T-cell (primary cell): Measurements from ENCODE around the gene GTF2A1. TPM values are rescaled to one million over a fixed set of nuclear protein-coding genes. Genes with fewer than 3 reads are reported as not detected.

ENCODE experiments used
- ATAC-seq, 4 experiments: fragments of 200-7000 bp in 3 of 4; fragments of 150-1000 bp in 1 of 4; cut with Tn5 transposase; replicated peaks in 1 of 4; 1 replicate in 3 of 4; 2 replicates in 1 of 4; pipeline ENCODE4 v1.10.0; 2021; ENCODE audit warnings: moderate library complexity in 3 of 4, mild to moderate bottlenecking in 2 of 4, moderate number of reproducible peaks in 1 of 4
- CTCF ChIA-PET, 2 donors: fragments of 300-600 bp; sonication (Branson Sonifier 250); formaldehyde crosslinking; loops; one replicate each; lab custom pipeline; 2022; ENCODE audit warnings: antibody characterized with exemption in 2 of 2; lab: Charles Lee
- POLR2A ChIA-PET, 2 donors: fragments of 300-600 bp; sonication (Branson Sonifier 250); formaldehyde crosslinking; loops; one replicate each; lab custom pipeline; 2022; ENCODE audit warnings: antibody characterized with exemption in 2 of 2; lab: Charles Lee
- DNase-seq, 35 experiments: peaks; one replicate each; pipeline versions ENCODE4 v3.0.0 to v3.0.0-alpha.2; 2013 to 2023
- H3K27ac ChIP-seq: one replicate; pipeline ENCODE4 v1.5.1; 2013; ENCODE audit warnings: low read length
- H3K27me3 ChIP-seq, 2 experiments: replicated peaks in 1 of 2; 1 replicate in 1 of 2; 2 replicates in 1 of 2; pipeline versions ENCODE4 v1.6.1 to v1.7.0; 2013; ENCODE audit warnings: low read length in 1 of 2, mixed read lengths in 1 of 2; ENCODE audit not compliant: control insufficient read depth in 2 of 2, insufficient read depth in 2 of 2; ENCODE audit errors: extremely low read depth in 1 of 2
- H3K36me3 ChIP-seq, 2 donors: 1 replicate in 1 of 2; 2 replicates in 1 of 2; pipeline versions ENCODE4 v1.6.1 to v1.7.0; 2013; ENCODE audit warnings: low read length in 1 of 2; ENCODE audit not compliant: control insufficient read depth in 2 of 2, insufficient read depth in 1 of 2; ENCODE audit errors: extremely low read depth in 1 of 2
- H3K4me1 ChIP-seq, 2 experiments: 1 replicate in 1 of 2; 2 replicates in 1 of 2; pipeline versions ENCODE4 v1.6.1 to v1.7.0; 2013; ENCODE audit warnings: low read length in 2 of 2, mixed read lengths in 1 of 2; ENCODE audit not compliant: insufficient read depth in 2 of 2, control insufficient read depth in 1 of 2; ENCODE audit errors: extremely low read depth in 1 of 2
- H3K4me3 ChIP-seq, 2 donors: 1 replicate in 1 of 2; 2 replicates in 1 of 2; pipeline versions ENCODE4 v1.5.1 to v1.7.0; 2013; ENCODE audit warnings: mild to moderate bottlenecking in 2 of 2, low read length in 1 of 2, moderate library complexity in 1 of 2; ENCODE audit not compliant: control insufficient read depth in 1 of 2; ENCODE audit errors: extremely low read depth in 1 of 2
- H3K9me3 ChIP-seq: 2 replicates; pipeline ENCODE4 v1.7.0; 2013
- H3K27ac Mint-ChIP-seq, 2 donors: one replicate each; pipeline ENCODE4 v1.8.0; 2020 to 2021; ENCODE audit warnings: mild to moderate bottlenecking in 2 of 2, mixed read lengths in 2 of 2
- H3K27me3 Mint-ChIP-seq, 2 donors: one replicate each; pipeline ENCODE4 v1.8.0; 2021 to 2022; ENCODE audit warnings: mixed read lengths in 2 of 2
- H3K36me3 Mint-ChIP-seq: one replicate; pipeline ENCODE4 v1.8.0; 2021; ENCODE audit warnings: mixed read lengths
- H3K4me1 Mint-ChIP-seq, 3 donors: one replicate each; pipeline ENCODE4 v1.8.0; 2020 to 2022; ENCODE audit warnings: mixed read lengths in 3 of 3, mild to moderate bottlenecking in 1 of 3
- H3K4me3 Mint-ChIP-seq, 3 donors: one replicate each; pipeline ENCODE4 v1.8.0; 2020 to 2022; ENCODE audit warnings: mild to moderate bottlenecking in 3 of 3, mixed read lengths in 3 of 3, moderate library complexity in 3 of 3
- H3K9me3 Mint-ChIP-seq, 3 donors: one replicate each; pipeline ENCODE4 v1.8.0; 2020 to 2022; ENCODE audit warnings: mixed read lengths in 3 of 3
- WGBS: methylation state at CpG from one replicate; pipeline ENCODE4 v1.1.5; 2013; ENCODE audit warnings: missing lambda C conversion rate; ENCODE audit not compliant: insufficient coverage; 5-methylcytosine and 5-hydroxymethylcytosine counted together
- total RNA-seq, 35 experiments: library from RNA in 6 of 35; stranded (reverse) in 6 of 35; fragments of 120-200 nt in 1 of 35; gene quantifications; one replicate each; pipeline versions ENCODE4 v1.2.1 to v1.2.4 and lab custom pipeline; 2013 to 2026

The GTF2A1 gene
- total RNA-seq, 5 donors from 2014 or later (not counting 1 experiment from before 2014, with no cell fraction given), result 21.2 to 34.1 (median 29.3) TPM

GRCh38 chr14:81200054-81200453 is 20.7 kb downstream of the GTF2A1 start:
- ChIA-PET POLR2A (no interaction called here), CTCF (interaction anchor here (0.6 to 0.7 kb wide), 2 partner anchors 11 to 201 kb away, joined by 3 to 4 read pairs; no protein-coding TSS in a partner anchor)
- peaks cover 27 to 36% (median 33%) of the 10 kb centered on the region in 3 donors for H3K4me1 Mint-ChIP-seq
- no CpG with 5 or more reads among the region's 6 CpGs for WGBS
- H3K27ac ChIP-seq, result peak overlapping the region; percentile 47
- peaks cover 2 to 56% of the 10 kb centered on the region in 2 donors for H3K36me3 ChIP-seq
- peak; percentile 60 to 81 (median 70) for ATAC-seq
- H3K27ac Mint-ChIP-seq, result peak overlapping the region; percentile 69 to 76
- H3K4me3 Mint-ChIP-seq, result peak overlapping the region in 1 of 3 donors; percentile 24
- no peaks in the 10 kb centered on the region for H3K27me3 ChIP-seq
- peaks cover 2 to 4% of the 10 kb centered on the region in 2 experiments for H3K4me1 ChIP-seq
- DNase-seq, result peak in 1 of 35 experiments; percentile 21
- no peaks in the 10 kb centered on the region for H3K9me3 ChIP-seq
- H3K9me3 Mint-ChIP-seq, result no peaks in the 10 kb centered on the region
- H3K4me3 ChIP-seq, result no peak overlapping the region
- H3K27me3 Mint-ChIP-seq, result no peaks in the 10 kb centered on the region
- peaks cover 46% of the 10 kb centered on the region for H3K36me3 Mint-ChIP-seq

GRCh38 chr14:81199084-81199483 is 21.7 kb downstream of the GTF2A1 start:
- Mint-ChIP-seq H3K4me1 (peaks cover 25 to 40% (median 35%) of the 10 kb centered on the region in 3 donors), H3K27ac (peak overlapping the region in 1 of 2 donors; percentile 31), H3K36me3 (peaks cover 48% of the 10 kb centered on the region), H3K4me3 (no peak overlapping the region), H3K9me3 (no peaks in the 10 kb centered on the region), H3K27me3 (no peaks in the 10 kb centered on the region)
- CTCF ChIA-PET, result no interaction called here
- peaks cover 2 to 4% of the 10 kb centered on the region in 2 experiments for H3K4me1 ChIP-seq
- no peaks in the 10 kb centered on the region for H3K27me3 ChIP-seq
- H3K4me3 ChIP-seq, result no peak overlapping the region
- ATAC-seq (no peak), DNase-seq (no peak)
- POLR2A ChIA-PET, result no interaction called here
- H3K9me3 ChIP-seq, result no peaks in the 10 kb centered on the region
- H3K36me3 ChIP-seq, result peaks cover 6 to 55% of the 10 kb centered on the region in 2 donors
- 100% methylated on average over 1 of the region's 3 CpGs for WGBS
- H3K27ac ChIP-seq, result no peak overlapping the region

GRCh38 chr14:81198651-81199050 is 22.1 kb downstream of the GTF2A1 start:
- POLR2A ChIA-PET, result no interaction called here
- CTCF ChIA-PET, result interaction anchor here (0.6 kb wide), 2 partner anchors 203 to 206 kb away, joined by 3 to 5 read pairs; no protein-coding TSS in a partner anchor
- Histone ChIP-seq H3K27ac (no peak overlapping the region), H3K9me3 (no peaks in the 10 kb centered on the region), H3K27me3 (no peaks in the 10 kb centered on the region), H3K36me3 (peaks cover 5 to 51% of the 10 kb centered on the region in 2 donors), H3K4me3 (no peak overlapping the region), H3K4me1 (peaks cover 2 to 4% of the 10 kb centered on the region in 2 experiments)
- Mint-ChIP-seq H3K4me1 (peaks cover 25 to 38% (median 37%) of the 10 kb centered on the region in 3 donors), H3K27me3 (no peaks in the 10 kb centered on the region), H3K36me3 (peaks cover 52% of the 10 kb centered on the region), H3K27ac (peak overlapping the region in 1 of 2 donors; percentile 48), H3K9me3 (no peaks in the 10 kb centered on the region), H3K4me3 (no peak overlapping the region)
- DNase-seq (no peak), ATAC-seq (no peak)
- WGBS, result no CpG with 5 or more reads among the region's 2 CpGs

- peaks cover 4 to 43% of the 10 kb centered on the region in 2 donors for H3K36me3 ChIP-seq
- no peaks in the 10 kb centered on the region for H3K9me3 Mint-ChIP-seq
- H3K27ac ChIP-seq, result no peak overlapping the region
- H3K4me3 Mint-ChIP-seq, result no peak overlapping the region
- peak in 2 of 4 experiments; percentile 30 to 44 for ATAC-seq
- no peak overlapping the region for H3K4me3 ChIP-seq
- peaks cover 52% of the 10 kb centered on the region for H3K36me3 Mint-ChIP-seq
- POLR2A ChIA-PET, result no interaction called here
- H3K27me3 ChIP-seq, result no peaks in the 10 kb centered on the region
- H3K4me1 ChIP-seq, result peaks cover 8 to 25% of the 10 kb centered on the region in 2 experiments
- WGBS, result 33% methylated on average over 1 of the region's 3 CpGs
- no peaks in the 10 kb centered on the region for H3K9me3 ChIP-seq
- H3K4me1 Mint-ChIP-seq, result peaks cover 43 to 56% (median 47%) of the 10 kb centered on the region in 3 donors
- CTCF ChIA-PET, result no interaction called here
- H3K27ac Mint-ChIP-seq, result peak overlapping the region; percentile 53 to 73
- DNase-seq, result no peak
- H3K27me3 Mint-ChIP-seq, result no peaks in the 10 kb centered on the region
Measured at GRCh38 chr14:81193924-81194633, 26.7 kb downstream of the GTF2A1 start.

- ATAC-seq, result peak; percentile 31 to 94 (median 76)
- peaks cover 8 to 29% of the 10 kb centered on the region in 2 experiments for H3K4me1 ChIP-seq
- no peaks in the 10 kb centered on the region for H3K9me3 Mint-ChIP-seq
- H3K4me3 ChIP-seq, result no peak overlapping the region
- peaks cover 51 to 64% (median 53%) of the 10 kb centered on the region in 3 donors for H3K4me1 Mint-ChIP-seq
- peak overlapping the region; percentile 37 to 70 (median 49) for H3K4me3 Mint-ChIP-seq
- H3K27ac ChIP-seq, result peak overlapping the region; percentile 54
- H3K36me3 Mint-ChIP-seq, result peaks cover 54% of the 10 kb centered on the region
- peaks cover 4 to 37% of the 10 kb centered on the region in 2 donors for H3K36me3 ChIP-seq
- WGBS, result no CpG with 5 or more reads among the region's 2 CpGs
- H3K9me3 ChIP-seq, result no peaks in the 10 kb centered on the region
- DNase-seq, result peak in 11 of 35 experiments; percentile 2 to 37 (median 7)
- no peaks in the 10 kb centered on the region for H3K27me3 Mint-ChIP-seq
- no peaks in the 10 kb centered on the region for H3K27me3 ChIP-seq
- ChIA-PET POLR2A (interaction anchor here (0.5 to 1.4 kb wide), 2 partner anchors 26 to 28 kb away, joined by 3 to 4 read pairs; partner anchors contain the start of gene GTF2A1 (in 1 of the 2)), CTCF (interaction anchor here (0.6 to 0.8 kb wide), 4 partner anchors 29 to 274 kb away, joined by 3 read pairs; partner anchors contain the start of gene GTF2A1 (in 1 of the 2))
- H3K27ac Mint-ChIP-seq, result peak overlapping the region; percentile 90 to 92
Measured at GRCh38 chr14:81192594-81192993, 28.2 kb downstream of the GTF2A1 start.

GRCh38 chr14:81187832-81188522 is 32.8 kb downstream of the GTF2A1 start:
- no peak for ATAC-seq
- 70% methylated on average over 3 of the region's 5 CpGs for WGBS
- CTCF ChIA-PET, result interaction anchor here (1.4 to 1.5 kb wide), 2 partner anchors 18 to 276 kb away, joined by 4 read pairs; no protein-coding TSS in a partner anchor

More at GRCh38 chr14:81187832-81188522, 32.8 kb downstream of the GTF2A1 start:
- Mint-ChIP-seq H3K27ac (peak overlapping the region in 1 of 2 donors; percentile 58), H3K9me3 (no peaks in the 10 kb centered on the region), H3K4me3 (no peak overlapping the region), H3K36me3 (peaks cover 43% of the 10 kb centered on the region), H3K4me1 (peaks cover 48 to 58% (median 53%) of the 10 kb centered on the region in 3 donors), H3K27me3 (no peaks in the 10 kb centered on the region)
- H3K27ac ChIP-seq, result no peak overlapping the region
- no peaks in the 10 kb centered on the region for H3K9me3 ChIP-seq
- peaks cover 0 to 46% of the 10 kb centered on the region in 2 donors for H3K36me3 ChIP-seq
- no peaks in the 10 kb centered on the region for H3K27me3 ChIP-seq
- DNase-seq, result no peak
- H3K4me3 ChIP-seq, result no peak overlapping the region
- H3K4me1 ChIP-seq, result peaks cover 4 to 27% of the 10 kb centered on the region in 2 experiments
- POLR2A ChIA-PET, result no interaction called here
